NCI-H526 treated with DMSO at 0.1 percent for 48 hours (cell line): Measurements from ENCODE around the gene CUBN.
A peak's percentile ranks its signal among the peaks of the same experiment; 100 is the strongest.
"Not testable (repeated sequence)": the region's sequence is repeated elsewhere in the genome, so short reads cannot be mapped to it uniquely, and the experiment has no call there.

ENCODE experiments used
- DNase-seq: peaks from one replicate; lab custom pipeline; 2025; lab: John Stamatoyannopoulos, UW

The CUBN gene

DNA sequence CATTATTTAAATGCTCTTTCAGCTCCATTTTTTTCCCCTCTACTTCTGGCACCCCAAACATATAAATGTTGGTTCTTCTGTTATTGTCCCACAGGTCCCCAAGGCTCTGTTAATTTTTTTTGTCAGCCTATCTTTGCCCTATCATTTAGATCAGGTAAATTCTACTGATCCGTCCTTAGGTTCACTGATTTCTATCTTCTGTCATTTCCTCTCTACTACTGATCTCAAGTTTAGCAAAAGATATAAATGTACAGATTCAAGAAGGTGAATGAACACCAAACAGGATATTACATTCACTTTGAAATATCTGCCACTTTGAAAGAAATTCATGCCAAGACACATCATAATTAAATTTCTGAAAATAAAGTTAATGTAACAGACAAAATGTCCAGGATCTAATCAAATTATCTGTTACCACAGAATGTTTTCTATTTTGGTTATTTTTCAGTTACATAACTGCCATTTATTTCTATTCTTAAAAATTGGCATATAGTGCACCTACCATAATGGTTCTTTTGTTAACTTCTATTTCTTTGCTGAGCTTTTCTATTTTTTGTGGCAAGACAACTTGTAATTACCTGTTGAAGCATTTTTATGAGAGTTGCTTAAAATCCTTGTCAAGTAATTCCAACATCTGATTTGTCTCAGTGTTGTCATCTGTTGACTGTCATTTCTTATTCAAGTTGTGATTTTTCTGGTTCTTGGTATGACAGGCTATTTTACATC is 12.1 kb upstream of the CUBN start:
- no peak for DNase-seq

DNA sequence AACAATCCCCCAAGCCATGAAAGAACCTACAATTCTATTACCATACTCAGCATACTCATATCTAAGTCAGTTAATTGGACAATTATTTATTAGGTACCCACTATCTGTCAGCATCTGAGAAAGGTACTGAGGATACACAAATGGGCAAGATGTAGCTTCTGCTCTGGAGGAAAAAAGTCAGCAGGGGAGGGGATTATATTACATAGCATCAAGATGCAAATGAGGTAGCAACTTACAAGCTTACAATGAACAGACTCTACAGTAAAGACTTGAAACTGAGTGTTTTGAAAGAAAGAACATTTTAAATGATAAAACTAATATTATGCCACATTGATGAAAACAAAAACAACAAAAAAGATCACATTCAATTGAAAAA is 10.8 kb upstream of the CUBN start:
- DNase-seq = peak; percentile 36

- no peak for DNase-seq
Measured at GRCh38 chr10:17138460-17139042, 8.9 kb upstream of the CUBN start.

GRCh38 chr10:17134737-17135260 is 5.2 kb upstream of the CUBN start:
- no peak for DNase-seq

DNA sequence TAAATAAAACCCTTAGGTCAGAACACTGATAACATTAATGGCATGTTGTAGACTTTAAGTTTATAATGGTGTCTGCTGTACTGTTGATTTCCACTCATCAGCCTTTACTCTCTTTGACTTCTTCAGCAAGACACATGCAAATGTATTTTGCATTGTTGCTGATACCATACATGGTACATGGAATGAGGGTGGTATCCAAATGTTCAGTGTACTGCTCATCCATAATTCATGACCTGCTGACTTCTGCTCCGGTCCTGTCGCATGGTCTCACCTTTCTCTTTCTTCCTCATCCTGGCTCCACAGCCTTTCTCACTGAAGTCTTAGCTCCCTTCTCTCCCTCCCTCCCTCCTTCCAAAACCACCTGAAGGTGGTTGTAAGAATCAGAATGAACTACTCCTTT is 4.7 kb upstream of the CUBN start:
- peak; percentile 66 for DNase-seq

DNA sequence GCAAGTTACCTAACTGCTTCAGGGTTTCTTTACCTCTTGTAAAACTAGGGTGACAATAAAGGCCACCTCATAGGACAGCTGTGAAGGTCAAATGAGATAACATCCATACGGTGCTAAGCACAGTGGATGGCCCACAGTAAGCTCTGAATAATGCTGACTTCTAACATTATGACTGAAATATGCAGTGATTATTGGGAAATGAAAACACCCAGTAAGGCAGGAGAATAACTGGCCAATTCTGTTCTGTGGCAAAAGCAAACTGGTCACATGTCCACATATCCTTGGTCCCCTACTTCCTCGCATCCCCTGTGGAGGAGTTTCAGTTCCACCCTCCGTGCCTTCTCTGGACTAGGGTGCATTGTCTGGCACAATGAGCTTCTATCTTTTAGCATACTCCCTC is 1.4 kb downstream of the CUBN start:
- no peak for DNase-seq

DNA sequence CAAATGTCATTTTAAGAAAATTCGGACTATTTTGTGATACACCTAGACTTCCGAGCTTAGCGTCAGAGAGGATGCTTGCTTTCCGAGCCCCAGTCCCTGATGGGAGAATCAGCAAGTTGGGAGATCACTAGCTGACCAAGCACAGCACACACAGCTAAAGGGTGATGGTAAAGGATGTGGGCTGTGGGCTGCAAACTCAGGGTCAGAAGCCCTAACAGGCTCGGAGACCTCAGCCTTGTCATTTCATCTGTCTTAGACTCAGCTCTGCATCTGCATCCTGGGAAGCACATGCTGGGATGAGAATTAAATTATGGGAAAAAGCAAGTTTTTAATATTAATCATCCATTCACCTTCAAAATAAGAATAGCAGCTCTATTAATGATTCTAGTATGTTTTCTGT is 3.3 kb downstream of the CUBN start:
- DNase-seq = no peak

DNA sequence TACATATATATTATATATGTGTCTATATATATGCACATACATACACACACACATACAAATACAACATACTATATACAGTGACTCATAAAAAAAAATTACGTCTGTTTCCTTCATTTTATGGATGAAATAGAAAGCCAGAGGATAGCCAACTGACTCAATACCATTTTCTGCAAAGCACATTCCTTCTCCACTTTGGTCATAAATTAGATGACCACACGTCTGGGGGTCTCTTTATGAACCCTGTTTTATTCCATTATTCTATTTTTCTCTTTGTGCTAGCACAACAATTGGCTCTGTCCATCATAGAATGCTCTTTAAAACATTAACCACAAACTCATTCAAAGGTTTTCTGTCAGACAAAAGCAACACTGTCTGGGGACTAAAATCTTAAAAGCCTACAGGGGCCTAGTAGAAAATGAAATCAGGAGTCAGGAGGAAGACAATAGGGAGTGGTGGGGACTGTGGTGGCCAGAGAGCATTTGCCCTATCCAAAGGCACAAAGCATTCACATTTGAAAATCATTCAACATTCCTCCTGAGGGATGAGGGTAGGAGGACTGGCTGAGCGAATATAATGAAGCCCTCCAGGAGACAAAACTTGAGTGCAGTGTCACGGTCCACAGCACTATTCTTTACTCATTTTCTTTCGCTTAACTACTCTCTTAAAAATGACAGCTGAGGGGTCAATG is 4.3 kb downstream of the CUBN start:
- DNase-seq = no peak

DNA sequence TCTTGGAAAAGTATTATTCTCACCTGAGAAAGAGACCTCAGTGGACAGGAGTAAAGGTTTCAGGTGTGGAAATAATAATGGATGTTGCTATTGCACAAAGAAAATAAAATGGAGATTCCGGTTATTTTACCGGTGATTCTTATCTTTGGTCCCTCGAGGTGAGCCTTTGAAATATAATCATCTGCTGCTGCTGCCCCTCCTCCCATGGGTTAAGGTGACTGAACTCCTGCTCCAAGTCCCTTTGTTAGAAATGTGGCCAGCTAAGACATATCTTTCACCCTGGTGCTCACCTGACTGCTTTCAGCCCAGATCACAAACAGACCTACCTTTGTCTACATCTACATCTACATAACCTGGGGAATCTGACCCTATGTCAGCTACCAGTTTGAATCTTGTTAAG is 5.7 kb downstream of the CUBN start:
- DNase-seq = peak; percentile 50

DNA sequence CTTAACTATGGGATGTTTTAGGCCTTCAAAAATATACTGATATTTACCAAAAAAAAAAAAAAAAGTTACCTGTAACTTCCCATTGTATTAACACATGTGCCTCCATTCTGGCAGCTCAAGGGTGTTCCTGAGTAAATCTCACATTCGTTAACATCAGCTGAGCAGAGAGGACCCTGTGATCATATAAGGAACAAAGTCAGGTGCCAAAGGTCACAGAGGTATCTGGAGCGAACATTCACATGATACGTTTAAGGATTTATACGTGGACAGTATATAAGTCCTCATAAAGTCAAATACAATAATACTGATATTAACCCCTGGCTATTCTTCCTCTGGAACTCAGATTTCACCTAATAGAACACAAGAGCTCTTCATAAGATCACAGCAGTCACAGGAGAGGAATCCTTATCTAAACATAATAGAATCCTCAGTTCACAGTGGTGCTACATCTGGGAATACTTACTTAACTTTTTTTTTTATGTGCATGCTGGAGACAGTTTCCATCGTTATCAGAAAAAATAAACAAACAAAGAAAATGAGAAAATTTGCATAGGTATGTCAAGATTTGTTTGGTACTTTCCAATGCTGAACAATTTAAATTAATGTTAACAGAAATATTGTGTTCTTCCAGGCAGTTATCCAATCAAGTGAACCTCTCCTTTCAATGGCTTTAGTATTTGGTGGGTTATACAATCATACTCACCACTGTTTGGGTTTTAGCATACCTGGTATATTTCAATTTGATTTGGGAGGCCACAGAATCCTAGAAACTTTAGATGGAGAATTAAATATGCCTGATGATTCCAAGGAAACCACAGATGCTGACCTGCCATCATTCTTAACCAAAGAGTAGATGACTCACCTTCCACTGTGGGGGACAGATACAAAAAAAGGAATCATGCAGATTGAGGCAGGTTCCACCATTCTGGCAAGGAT is 6.6 kb downstream of the CUBN start:
- DNase-seq = peak; percentile 43

- DNase-seq = no peak
Measured at GRCh38 chr10:17122052-17122451, 7.6 kb downstream of the CUBN start.

- DNase-seq = no peak
Measured at GRCh38 chr10:17120694-17121093, 8.9 kb downstream of the CUBN start.

GRCh38 chr10:17119845-17120244 is 9.8 kb downstream of the CUBN start:
- DNase-seq = no peak

GRCh38 chr10:17116193-17116592 is 13.4 kb downstream of the CUBN start:
- no peak for DNase-seq

- no peak for DNase-seq
Measured at GRCh38 chr10:17115683-17116082, 13.9 kb downstream of the CUBN start.

DNA sequence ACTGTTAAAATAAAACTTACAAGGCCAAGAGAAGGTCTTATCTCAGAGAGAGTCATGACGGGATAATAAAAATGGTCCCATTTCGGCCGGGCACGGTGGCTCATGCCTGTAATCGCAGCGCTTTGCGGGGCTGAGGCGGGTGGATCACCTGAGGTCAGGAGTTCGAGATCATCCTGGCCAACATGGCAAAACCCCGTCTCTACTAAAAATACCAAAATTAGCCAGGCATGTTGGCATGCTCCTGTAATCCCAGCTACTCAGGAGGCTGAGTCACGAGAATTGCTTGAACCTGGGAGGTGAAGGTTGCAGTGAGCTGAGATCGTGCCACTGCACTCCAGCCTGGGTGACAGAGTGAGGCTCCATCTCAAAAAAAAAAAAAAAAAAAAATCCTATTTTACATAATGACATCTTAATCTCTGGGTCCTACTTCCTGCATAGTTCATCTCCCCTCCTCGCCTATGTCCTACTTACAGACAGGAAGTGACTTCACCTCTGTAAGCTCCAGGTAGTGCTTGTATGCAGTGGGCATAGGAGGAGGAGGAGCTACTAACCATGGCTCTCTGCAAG is 14.7 kb downstream of the CUBN start:
- DNase-seq = not testable (repeated sequence)

DNA sequence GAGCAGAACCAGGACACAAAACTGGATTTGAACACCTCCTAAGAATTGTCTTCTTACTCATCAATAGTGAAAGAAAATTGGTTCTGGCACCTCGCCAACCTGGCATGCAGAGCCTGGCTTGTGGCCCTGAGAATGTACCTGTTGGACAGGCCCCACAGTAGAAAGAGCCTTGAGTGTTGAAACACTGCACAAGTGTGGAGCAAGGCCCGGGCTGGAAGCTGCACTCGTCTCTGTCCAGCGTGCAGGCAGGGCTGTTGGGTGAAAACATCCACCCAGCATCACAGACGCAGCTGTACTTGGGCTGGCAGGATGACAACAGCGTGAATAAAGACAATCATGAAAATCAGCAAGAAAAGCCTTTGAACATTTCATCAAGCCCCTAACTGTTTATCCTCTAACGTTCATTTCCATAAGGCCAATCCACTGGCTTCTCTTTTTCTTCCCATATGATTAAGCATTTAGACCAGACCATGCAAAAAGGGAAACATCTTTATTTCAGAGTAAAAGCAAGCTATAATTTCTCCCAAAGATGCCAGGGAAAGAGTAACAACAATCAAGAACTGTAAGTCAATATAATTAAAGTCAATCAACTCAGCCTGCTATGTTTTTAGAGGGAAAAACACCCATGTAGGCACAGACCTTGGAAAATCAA is 15.6 kb downstream of the CUBN start:
- no peak for DNase-seq

- no peak for DNase-seq
Measured at GRCh38 chr10:17113346-17113745, 16.3 kb downstream of the CUBN start.

GRCh38 chr10:17112566-17112965 is 17.0 kb downstream of the CUBN start:
- DNase-seq = no peak

DNA sequence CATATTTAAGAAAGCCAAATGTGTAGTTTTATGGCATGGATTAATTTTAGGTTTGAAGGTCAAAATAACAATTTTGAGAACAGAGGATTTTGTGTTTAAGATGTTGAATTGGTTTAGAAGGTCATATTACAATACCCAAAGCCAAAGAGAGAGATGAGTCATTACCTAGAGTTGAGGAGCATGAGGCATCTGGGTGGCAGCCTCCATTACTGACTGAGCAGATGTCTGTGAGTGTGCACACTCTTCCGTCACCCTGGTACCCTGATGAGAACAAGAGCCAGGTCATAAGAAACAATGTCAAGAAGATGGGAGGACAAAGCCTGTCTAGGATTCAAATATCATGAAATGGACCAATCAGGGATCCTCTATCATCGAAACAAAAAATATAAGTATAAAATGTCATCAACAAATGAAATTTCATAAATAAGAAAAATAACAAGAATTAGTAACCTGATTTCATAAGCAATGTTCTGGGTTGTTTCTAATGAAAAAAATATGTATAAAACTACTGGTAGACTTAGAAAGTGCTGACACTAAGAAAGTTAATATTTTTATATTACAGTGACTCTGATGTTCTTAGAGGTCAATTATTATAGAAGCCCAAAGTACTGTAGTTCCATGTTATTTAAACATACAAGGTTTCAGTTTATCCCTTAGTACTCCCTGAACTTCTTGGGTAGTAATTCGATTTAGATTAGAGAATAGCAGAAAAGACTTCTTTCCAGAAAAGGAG is 20.0 kb downstream of the CUBN start:
- DNase-seq = no peak

GRCh38 chr10:17109046-17109445 is 20.6 kb downstream of the CUBN start:
- no peak for DNase-seq
